WTC11 (cell line): Measurements from ENCODE around the gene ARMC2. TPM values are rescaled to one million over a fixed set of nuclear protein-coding genes. Genes with fewer than 3 reads are reported as not detected.
A peak's percentile ranks its signal among the peaks of the same experiment; 100 is the strongest.

ENCODE experiments used
- ATAC-seq: fragments of 200-7000 bp; cut with Tn5 transposase; 2 replicates; pipeline ENCODE4 v1.10.0; 2021; ENCODE audit warnings: mild to moderate bottlenecking, moderate library complexity
- CTCF ChIA-PET: fragments of 300-600 bp; sonication (Branson Sonifier 250); formaldehyde crosslinking; loops from one replicate; lab custom pipeline; 2021; ENCODE audit warnings: antibody characterized with exemption; lab: Charles Lee
- POLR2A ChIA-PET: fragments of 350-600 bp; sonication (Branson Sonifier 250); formaldehyde crosslinking; loops from one replicate; lab custom pipeline; 2021; ENCODE audit warnings: antibody characterized with exemption; lab: Charles Lee
- DNase-seq: peaks from one replicate; pipeline ENCODE4 v3.0.0; 2021; ENCODE audit warnings: low spot score
- H3K27ac Mint-ChIP-seq: 2 replicates; pipeline ENCODE4 v1.8.0; 2021; ENCODE audit warnings: mixed read lengths
- H3K27me3 Mint-ChIP-seq: 2 replicates; pipeline ENCODE4 v1.8.0; 2021; ENCODE audit warnings: low read depth, mild to moderate bottlenecking, moderate library complexity, mixed read lengths
- H3K36me3 Mint-ChIP-seq: 2 replicates; pipeline ENCODE4 v1.8.0; 2021; ENCODE audit warnings: mixed read lengths
- H3K4me1 Mint-ChIP-seq: 2 replicates; pipeline ENCODE4 v1.8.0; 2022; ENCODE audit warnings: mixed read lengths
- H3K4me3 Mint-ChIP-seq: 2 replicates; pipeline ENCODE4 v1.8.0; 2021; ENCODE audit warnings: mild to moderate bottlenecking, moderate library complexity, mixed read lengths
- H3K9me3 Mint-ChIP-seq: 2 replicates; pipeline ENCODE4 v1.8.0; 2021; ENCODE audit warnings: mixed read lengths
- ARID4B ChIP-seq: sonication (generic); formaldehyde crosslinking; IDR thresholded peaks from 2 replicates; pipeline ENCODE4 v1.8.0; 2023; ENCODE audit warnings: missing genetic modification reagents, mild to moderate bottlenecking, borderline replicate concordance
- CDX4 ChIP-seq: fragments of 250-450 bp; sonication (Bioruptor Pico); IDR thresholded peaks from 2 replicates; pipeline ENCODE4 v1.9.0; 2021; ENCODE audit warnings: moderate library complexity, mild to moderate bottlenecking, inconsistent platforms, borderline replicate concordance
- E2F5 ChIP-seq: sonication (generic); formaldehyde crosslinking; IDR thresholded peaks from 2 replicates; pipeline ENCODE4 v1.8.1; 2022; ENCODE audit warnings: mild to moderate bottlenecking, moderate library complexity, missing genetic modification reagents
- ESRRA ChIP-seq: sonication (generic); formaldehyde crosslinking; IDR thresholded peaks from 2 replicates; pipeline ENCODE4 v1.8.1; 2022; ENCODE audit warnings: mild to moderate bottlenecking, missing genetic modification reagents, borderline replicate concordance
- FOXK1 ChIP-seq: sonication (generic); formaldehyde crosslinking; IDR thresholded peaks from 2 replicates; pipeline ENCODE4 v1.8.0; 2022; ENCODE audit warnings: mild to moderate bottlenecking, moderate library complexity, missing genetic modification reagents
- GABPB1 ChIP-seq: sonication (generic); formaldehyde crosslinking; IDR thresholded peaks from 2 replicates; pipeline ENCODE4 v1.8.1; 2023; ENCODE audit warnings: mild to moderate bottlenecking, missing genetic modification reagents
- HMGA2 ChIP-seq: fragments of 250-450 bp; sonication (Bioruptor Pico); IDR thresholded peaks from 2 replicates; pipeline ENCODE4 v1.4.0; 2021; ENCODE audit warnings: mild to moderate bottlenecking, moderate library complexity
- JUN ChIP-seq: sonication (generic); formaldehyde crosslinking; IDR thresholded peaks from 2 replicates; pipeline ENCODE4 v1.8.0; 2023; ENCODE audit warnings: mild to moderate bottlenecking, missing genetic modification reagents
- PRDM15 ChIP-seq: sonication (generic); formaldehyde crosslinking; IDR thresholded peaks from 2 replicates; pipeline ENCODE4 v1.8.0; 2022; ENCODE audit warnings: missing genetic modification reagents
- SMAD3 ChIP-seq: sonication (generic); formaldehyde crosslinking; IDR thresholded peaks from 2 replicates; pipeline ENCODE4 v1.8.0; 2022; ENCODE audit warnings: missing genetic modification reagents, mild to moderate bottlenecking, borderline replicate concordance
- TEAD4 ChIP-seq: sonication (generic); formaldehyde crosslinking; IDR thresholded peaks from 2 replicates; pipeline ENCODE4 v1.8.0; 2022; ENCODE audit warnings: mild to moderate bottlenecking, missing genetic modification reagents
- ZNF219 ChIP-seq: sonication (generic); formaldehyde crosslinking; IDR thresholded peaks from 2 replicates; pipeline ENCODE4 v1.8.0; 2023; ENCODE audit warnings: missing genetic modification reagents, mild to moderate bottlenecking, borderline replicate concordance
- ZNF281 ChIP-seq: sonication (generic); formaldehyde crosslinking; IDR thresholded peaks from 2 replicates; pipeline ENCODE4 v1.8.0; 2023; ENCODE audit warnings: mild to moderate bottlenecking, missing genetic modification reagents
- ZNF396 ChIP-seq: fragments of 250-450 bp; sonication (Bioruptor Pico); IDR thresholded peaks from 2 replicates; pipeline ENCODE4 v1.8.0; 2021; ENCODE audit warnings: mild to moderate bottlenecking, moderate library complexity, borderline replicate concordance
- ZNF416 ChIP-seq: fragments of 250-450 bp; sonication (Bioruptor Pico); IDR thresholded peaks from 2 replicates; pipeline ENCODE4 v1.9.0; 2021; ENCODE audit warnings: mild to moderate bottlenecking, inconsistent platforms
- ZNF425 ChIP-seq: fragments of 250-450 bp; sonication (Bioruptor Pico); conservative IDR thresholded peaks from 2 replicates; pipeline ENCODE4 v1.9.0; 2021; ENCODE audit warnings: mild to moderate bottlenecking
- ZSCAN18 ChIP-seq: fragments of 250-450 bp; sonication (Bioruptor Pico); IDR thresholded peaks from 2 replicates; pipeline ENCODE4 v2.1.2; 2022; ENCODE audit warnings: mild to moderate bottlenecking, moderate library complexity
- total RNA-seq: library from RNA; stranded (reverse); gene quantifications from 3 replicates; pipeline ENCODE4 v1.2.3, GENCODE V29; 2021

The ARMC2 gene
- total RNA-seq, 1 experiment from 2014 or later, result 5.2 TPM

- no peak for TF ChIP-seq ZNF281
- TF ChIP-seq FOXK1 (CRISPR knock-in tag), result no peak
- no peak for TF ChIP-seq ZNF425 (CRISPR knock-in tag)
- TF ChIP-seq ZNF219 (CRISPR knock-in tag), result no peak
- no peak for TF ChIP-seq CDX4 (CRISPR knock-in tag)
Measured at GRCh38 chr6:109008537-109009235, 160.5 kb downstream of the ARMC2 start (continued).

GRCh38 chr6:109009236-109009961, 161.2 kb downstream of the ARMC2 start:
- POLR2A ChIA-PET, result interaction anchor here (0.6 to 1.3 kb wide), 2 partner anchors 18 to 85 kb away, joined by 6 to 7 read pairs; partner anchors contain the start of gene SESN1
- no peaks in the 10 kb centered on the region for H3K36me3 Mint-ChIP-seq
- no peaks in the 10 kb centered on the region for H3K27me3 Mint-ChIP-seq
- CTCF ChIA-PET, result interaction anchor here (1.2 to 1.4 kb wide), 2 partner anchors 13 to 41 kb away, joined by 3 read pairs; no protein-coding TSS in a partner anchor
- H3K9me3 Mint-ChIP-seq, result no peaks in the 10 kb centered on the region
- ATAC-seq (peak; percentile 96), DNase-seq (peak; percentile 92)
- H3K27ac Mint-ChIP-seq, result peak overlapping the region; percentile 95
- peaks cover 37% of the 10 kb centered on the region for H3K4me1 Mint-ChIP-seq
- H3K4me3 Mint-ChIP-seq, result peak overlapping the region; percentile 94
- no peak; the same call in 1 of the 2 replicates for TF ChIP-seq ARID4B (CRISPR knock-in tag)
- TF ChIP-seq E2F5 (CRISPR knock-in tag), result peak; percentile 81; the same call in 1 of the 2 replicates
- no peak; the same call in 1 of the 2 replicates for TF ChIP-seq PRDM15 (CRISPR knock-in tag)
- peak; percentile 40; the same call in 1 of the 2 replicates for TF ChIP-seq GABPB1 (CRISPR knock-in tag)
- no peak for TF ChIP-seq TEAD4 (CRISPR knock-in tag)
- no peak for TF ChIP-seq ZNF396 (CRISPR knock-in tag)
- no peak for TF ChIP-seq ZNF416 (CRISPR knock-in tag)
- no peak for TF ChIP-seq ESRRA
- no peak for TF ChIP-seq JUN (CRISPR knock-in tag)
- TF ChIP-seq SMAD3 (CRISPR knock-in tag), result no peak
- TF ChIP-seq ZSCAN18 (CRISPR knock-in tag), result no peak
- TF ChIP-seq HMGA2 (CRISPR knock-in tag), result no peak
